SU-DHL-6 (cell line): ENCODE results near the gene KRT17.

Source experiments
- H2AFZ ChIP-seq: fragments of 200-600 bp; sonication (generic); 2 replicates; pipeline ENCODE4 v1.6.1; 2014; ENCODE audit warnings: low read depth, mild to moderate bottlenecking, moderate library complexity, mixed read lengths, antibody characterized with exemption, low read length; ENCODE audit not compliant: severe bottlenecking
- H3F3A ChIP-seq: fragments of 200-600 bp; shearing (Covaris generic); 2 replicates; pipeline ENCODE4 v1.6.0; 2016; ENCODE audit warnings: antibody characterized with exemption, mild to moderate bottlenecking; ENCODE audit not compliant: insufficient read depth
- H3K27ac ChIP-seq: fragments of 200-600 bp; sonication (generic); 2 replicates; pipeline ENCODE4 v1.5.1; 2016; ENCODE audit warnings: low read depth, mild to moderate bottlenecking, low read length, moderate library complexity, mixed read lengths
- H3K27me3 ChIP-seq: fragments of 200-600 bp; sonication (generic), shearing (Covaris generic); 2 replicates; pipeline ENCODE4 v1.6.0; 2014; ENCODE audit warnings: mild to moderate bottlenecking, low read length
- H3K36me3 ChIP-seq: fragments of 200-600 bp; sonication (generic); 2 replicates; pipeline ENCODE4 v1.6.1; 2014; ENCODE audit warnings: mild to moderate bottlenecking, low read length, mixed read lengths
- H3K4me2 ChIP-seq: fragments of 300-600, 200-600 bp; shearing (Covaris generic), sonication (generic); 2 replicates; pipeline ENCODE4 v1.6.0; 2014; ENCODE audit warnings: low read length, low read depth, mild to moderate bottlenecking; ENCODE audit not compliant: poor library complexity, severe bottlenecking
- H3K4me3 ChIP-seq: fragments of 200-600 bp; sonication (generic); 2 replicates; pipeline ENCODE4 v1.5.1; 2014; ENCODE audit warnings: antibody characterized with exemption, low read length, mild to moderate bottlenecking, mixed read lengths; ENCODE audit not compliant: insufficient read depth, poor library complexity, severe bottlenecking
- H3K79me2 ChIP-seq: fragments of 200-600 bp; sonication (generic); 2 replicates; pipeline ENCODE4 v1.6.1; 2014; ENCODE audit warnings: mild to moderate bottlenecking, low read length, moderate library complexity; ENCODE audit not compliant: insufficient read depth
- H3K9ac ChIP-seq: fragments of 200-600 bp; sonication (generic); 2 replicates; pipeline ENCODE4 v1.7.0; 2014; ENCODE audit warnings: mild to moderate bottlenecking, low read length
- H3K9me2 ChIP-seq: fragments of 200-600 bp; sonication (generic); replicated peaks from 2 replicates; pipeline ENCODE4 v1.6.1; 2014; ENCODE audit warnings: low read length; ENCODE audit not compliant: insufficient read depth
- H3K9me3 ChIP-seq: fragments of 200-600 bp; sonication (generic); 2 replicates; pipeline ENCODE4 v1.6.1; 2014; ENCODE audit warnings: low read length, mixed read lengths; ENCODE audit not compliant: insufficient read depth
- H4K20me1 ChIP-seq: fragments of 200-600 bp; sonication (generic); 2 replicates; pipeline ENCODE4 v1.6.1; 2014; ENCODE audit warnings: low read depth, mild to moderate bottlenecking, antibody characterized with exemption, low read length, moderate library complexity, mixed read lengths
- CTCF ChIP-seq: fragments of 200-600 bp; sonication (generic); IDR thresholded peaks from one replicate; pipeline ENCODE4 v1.5.1; 2017; ENCODE audit warnings: antibody characterized with exemption, mild to moderate bottlenecking, low read length, moderate library complexity; ENCODE audit not compliant: insufficient read depth, poor library complexity, severe bottlenecking
- EZH2phosphoT487 ChIP-seq: fragments of 200-600 bp; sonication (generic), shearing (Covaris generic); conservative IDR thresholded peaks from 2 replicates; pipeline ENCODE4 v1.6.1; 2018; ENCODE audit warnings: mild to moderate bottlenecking, antibody characterized with exemption, low read length, moderate library complexity, mixed read lengths

Gene KRT17

GRCh38 chr17:41624208-41625101, at the start of gene KRT17:
KRT17 (minus strand) TSS chr17:41624575; CDS start chr17:41624509, 66 bp downstream.
- Histone ChIP-seq H3K9me2 (no peaks in the 10 kb centered on the region), H3K9me3 (no peaks in the 10 kb centered on the region), H3K27me3 (no peaks in the 10 kb centered on the region), H3K4me2 (no peak within 1 kb of the TSS), H2AFZ (no peak within 1 kb of the TSS), H3K27ac (no peak within 1 kb of the TSS), H3F3A (no peaks in the 10 kb centered on the region), H4K20me1 (no peaks in the 10 kb centered on the region), H3K79me2 (no peaks in the 10 kb centered on the region), H3K4me3 (no peak within 1 kb of the TSS), H3K9ac (no peak within 1 kb of the TSS), H3K36me3 (no peaks in the 10 kb centered on the region)
- no peak for TF ChIP-seq CTCF
- no peak for TF ChIP-seq EZH2phosphoT487

- Histone ChIP-seq H3K27me3 (no peaks in the 10 kb centered on the region), H3K4me2 (no peak overlapping the region), H2AFZ (no peak overlapping the region), H3F3A (no peaks in the 10 kb centered on the region), H4K20me1 (no peaks in the 10 kb centered on the region), H3K9me2 (no peaks in the 10 kb centered on the region), H3K9me3 (no peaks in the 10 kb centered on the region), H3K36me3 (no peaks in the 10 kb centered on the region), H3K79me2 (no peaks in the 10 kb centered on the region), H3K4me3 (no peak overlapping the region), H3K9ac (no peak overlapping the region), H3K27ac (no peak overlapping the region)
- TF ChIP-seq EZH2phosphoT487: no peak
- no peak for TF ChIP-seq CTCF
Measured at GRCh38 chr17:41672153-41672552, 47.8 kb upstream of the KRT17 start.

- Histone ChIP-seq H2AFZ (peak overlapping the region; percentile 97), H3K4me3 (no peak overlapping the region), H3K4me2 (peak overlapping the region; percentile 68), H3K36me3 (no peaks in the 10 kb centered on the region), H3F3A (peaks cover 6% of the 10 kb centered on the region), H4K20me1 (no peaks in the 10 kb centered on the region), H3K27ac (no peak overlapping the region), H3K79me2 (no peaks in the 10 kb centered on the region), H3K9ac (no peak overlapping the region; the same call in 1 of the 2 replicates), H3K9me3 (no peaks in the 10 kb centered on the region), H3K27me3 (no peaks in the 10 kb centered on the region), H3K9me2 (no peaks in the 10 kb centered on the region)
- TF ChIP-seq EZH2phosphoT487: no peak
- TF ChIP-seq CTCF: peak; percentile 2
Measured at GRCh38 chr17:41667280-41668041, 43.1 kb upstream of the KRT17 start.
